ENCODE data around the gene EWSR1.
"Not testable (repeated sequence)": the region's sequence is repeated elsewhere in the genome, so short reads cannot be mapped to it uniquely, and the experiment has no call there.

EWSR1 gene

DNA sequence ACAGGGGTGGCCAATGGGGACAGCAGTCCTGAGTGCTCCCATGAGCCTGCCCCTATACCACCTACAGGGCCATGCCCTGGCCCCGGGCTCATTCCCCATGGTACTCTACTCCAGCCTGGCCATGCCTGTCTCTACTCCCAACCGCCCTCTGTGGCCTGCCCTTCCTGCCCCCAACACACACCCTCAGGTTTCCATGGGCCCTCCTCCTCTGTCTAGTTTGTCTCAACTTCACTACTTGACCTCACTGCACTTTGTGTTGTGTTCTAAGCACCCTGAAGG is 73.7 kb downstream of the EWSR1 start:
- TF ChIP-seq, protein P1, sequence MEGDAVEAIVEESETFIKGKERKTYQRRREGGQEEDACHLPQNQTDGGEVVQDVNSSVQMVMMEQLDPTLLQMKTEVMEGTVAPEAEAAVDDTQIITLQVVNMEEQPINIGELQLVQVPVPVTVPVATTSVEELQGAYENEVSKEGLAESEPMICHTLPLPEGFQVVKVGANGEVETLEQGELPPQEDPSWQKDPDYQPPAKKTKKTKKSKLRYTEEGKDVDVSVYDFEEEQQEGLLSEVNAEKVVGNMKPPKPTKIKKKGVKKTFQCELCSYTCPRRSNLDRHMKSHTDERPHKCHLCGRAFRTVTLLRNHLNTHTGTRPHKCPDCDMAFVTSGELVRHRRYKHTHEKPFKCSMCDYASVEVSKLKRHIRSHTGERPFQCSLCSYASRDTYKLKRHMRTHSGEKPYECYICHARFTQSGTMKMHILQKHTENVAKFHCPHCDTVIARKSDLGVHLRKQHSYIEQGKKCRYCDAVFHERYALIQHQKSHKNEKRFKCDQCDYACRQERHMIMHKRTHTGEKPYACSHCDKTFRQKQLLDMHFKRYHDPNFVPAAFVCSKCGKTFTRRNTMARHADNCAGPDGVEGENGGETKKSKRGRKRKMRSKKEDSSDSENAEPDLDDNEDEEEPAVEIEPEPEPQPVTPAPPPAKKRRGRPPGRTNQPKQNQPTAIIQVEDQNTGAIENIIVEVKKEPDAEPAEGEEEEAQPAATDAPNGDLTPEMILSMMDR (IDR thresholded peaks at IDR 0.05; ENCODE audit: extremely low read depth, insufficient read depth, missing control alignments): no peak
- DNase-seq (ENCODE audit: low spot score): no peak
- in situ Hi-C loops (cut with MboI; ENCODE audit: low pct_unique_long_range_greater_than_20kb, low sequenced_read_pairs, unreplicated experiment): no loop called here

DNA sequence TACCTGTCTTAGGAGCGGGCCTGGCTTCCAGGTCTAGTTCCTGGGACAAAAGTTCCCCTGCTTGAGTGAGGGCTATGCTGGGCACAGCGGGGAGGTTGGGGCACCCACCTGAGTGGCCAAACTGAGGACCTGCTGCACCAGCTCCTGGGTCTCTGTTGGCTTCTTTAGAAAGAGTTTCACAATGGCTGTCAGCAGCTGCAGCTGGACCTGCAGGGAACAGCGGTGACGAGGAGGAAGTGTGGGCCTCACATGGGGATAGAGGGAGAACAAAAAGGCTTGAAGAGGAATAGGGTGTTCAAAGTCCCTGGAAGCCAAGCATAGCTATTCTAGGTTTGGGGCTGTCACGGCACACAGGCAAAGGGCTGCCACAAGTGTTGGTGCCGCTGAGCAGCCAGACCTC is 74.1 kb downstream of the EWSR1 start:
- TF ChIP-seq, protein P1 (IDR thresholded peaks at IDR 0.05; ENCODE audit: extremely low read depth, insufficient read depth, missing control alignments): no peak
- DNase-seq (ENCODE audit: low spot score): no peak
- in situ Hi-C loops (cut with MboI; ENCODE audit: low pct_unique_long_range_greater_than_20kb, low sequenced_read_pairs, unreplicated experiment): no loop called here

DNA sequence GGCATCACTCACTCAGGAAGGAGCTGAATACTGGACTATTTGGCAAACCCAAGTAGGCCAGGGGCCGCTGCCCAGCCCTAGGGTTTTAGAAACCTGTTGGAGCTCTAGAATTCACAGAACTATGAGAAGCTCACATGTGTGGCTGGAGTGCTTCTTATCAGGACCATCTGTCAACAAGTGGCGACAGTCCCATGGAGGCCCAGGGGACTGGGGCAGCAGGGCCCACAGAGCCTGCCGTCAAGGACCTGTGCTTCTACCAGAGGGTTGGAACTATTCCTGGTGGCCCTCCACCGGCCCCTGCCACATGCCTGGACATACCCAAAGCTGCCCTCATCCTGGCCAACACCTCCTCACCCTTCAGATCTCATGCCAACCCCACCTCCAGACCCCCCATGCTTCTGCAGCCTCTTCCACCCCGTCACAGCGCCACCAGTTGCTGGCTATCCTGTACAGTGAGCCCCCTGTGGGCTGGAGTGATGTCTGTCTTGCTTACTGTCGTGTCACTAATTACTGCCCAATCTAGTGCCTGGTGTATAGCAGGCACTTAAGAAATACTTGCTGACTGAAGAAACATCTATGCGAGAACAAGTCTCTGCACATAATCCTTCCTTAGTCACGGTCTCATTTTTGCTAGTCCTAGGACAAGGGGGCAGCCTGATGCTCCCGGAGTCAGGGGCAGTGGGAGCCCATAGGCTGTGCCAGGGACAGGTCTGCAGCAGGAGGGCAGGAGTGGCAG is 74.7 kb downstream of the EWSR1 start:
- no peak for DNase-seq (ENCODE audit: low spot score)
- in situ Hi-C loops (cut with MboI; ENCODE audit: low pct_unique_long_range_greater_than_20kb, low sequenced_read_pairs, unreplicated experiment): no loop called here
- TF ChIP-seq, protein P1 (IDR thresholded peaks at IDR 0.05; ENCODE audit: extremely low read depth, insufficient read depth, missing control alignments): no peak

DNA sequence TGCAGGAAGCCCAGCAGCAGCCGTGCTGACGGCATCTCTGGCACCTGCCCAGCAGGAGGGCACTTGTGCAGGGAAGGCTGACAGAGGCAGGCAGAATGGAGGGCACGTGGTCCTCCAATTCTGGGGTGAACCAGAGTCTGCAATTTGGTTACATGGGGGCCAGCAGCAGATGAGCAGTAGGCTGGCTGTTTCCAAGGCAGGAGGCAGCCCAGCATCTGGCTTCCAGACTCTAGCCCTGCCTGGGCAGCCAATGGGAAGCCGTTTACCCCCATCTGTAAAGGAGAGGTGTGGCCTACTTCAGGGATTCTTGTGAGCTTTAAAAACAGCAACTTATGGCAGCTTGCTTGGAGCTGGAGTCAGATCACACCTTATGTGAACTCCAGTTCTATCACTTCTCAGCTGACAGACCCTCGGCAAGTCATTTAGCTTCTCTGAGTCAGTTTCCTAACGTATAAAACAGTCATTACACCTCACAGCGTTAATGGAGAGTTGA is 75.3 kb downstream of the EWSR1 start:
- DNase-seq (ENCODE audit: low spot score): no peak
- in situ Hi-C loops (cut with MboI; ENCODE audit: low pct_unique_long_range_greater_than_20kb, low sequenced_read_pairs, unreplicated experiment): no loop called here
- TF ChIP-seq, protein P1 (IDR thresholded peaks at IDR 0.05; ENCODE audit: extremely low read depth, insufficient read depth, missing control alignments): no peak

DNA sequence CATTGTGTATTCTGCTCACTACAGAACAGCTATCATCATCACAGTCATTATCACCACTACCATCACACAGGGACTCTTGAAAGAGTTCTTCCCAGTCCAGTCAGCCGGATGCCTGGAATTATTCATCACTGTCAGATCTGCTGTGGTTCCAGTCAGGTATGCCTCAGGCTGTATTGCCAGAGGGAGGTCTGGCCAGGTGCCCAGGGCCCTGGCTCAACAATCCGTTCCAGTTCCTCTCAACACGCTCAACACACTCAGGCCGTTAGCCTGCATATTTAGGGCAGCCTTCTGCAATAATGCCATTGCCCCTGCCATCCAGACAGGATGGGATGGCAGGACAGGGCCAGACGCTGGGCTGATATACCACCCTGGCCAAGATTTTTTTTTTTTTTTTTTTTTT is 76.1 kb downstream of the EWSR1 start:
- in situ Hi-C loops (cut with MboI; ENCODE audit: low pct_unique_long_range_greater_than_20kb, low sequenced_read_pairs, unreplicated experiment): no loop called here
- TF ChIP-seq, protein P1 (IDR thresholded peaks at IDR 0.05; ENCODE audit: extremely low read depth, insufficient read depth, missing control alignments): no peak
- DNase-seq (ENCODE audit: low spot score): no peak

DNA sequence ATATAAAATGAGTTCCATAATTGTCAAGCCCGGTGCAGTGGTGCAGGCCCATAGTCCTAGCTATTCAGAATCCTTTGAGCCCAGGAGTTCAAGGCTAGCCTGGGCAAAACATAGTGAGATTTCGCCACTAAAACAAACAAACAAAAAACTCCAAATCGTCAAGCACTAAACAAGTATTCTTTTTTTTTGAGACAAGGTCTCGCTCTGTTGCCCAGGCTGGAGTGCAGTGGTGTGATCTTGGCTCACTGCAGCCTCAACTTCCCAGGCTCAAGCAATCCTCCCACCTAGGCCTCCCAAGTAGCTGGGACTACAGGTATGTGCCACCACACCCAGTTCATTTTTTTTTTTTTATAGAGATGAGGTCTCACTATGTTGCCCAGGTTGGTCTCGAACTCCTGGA is 76.8 kb downstream of the EWSR1 start:
- DNase-seq (ENCODE audit: low spot score); in situ Hi-C loops (cut with MboI; ENCODE audit: low pct_unique_long_range_greater_than_20kb, low sequenced_read_pairs, unreplicated experiment): not testable (repeated sequence)

DNA sequence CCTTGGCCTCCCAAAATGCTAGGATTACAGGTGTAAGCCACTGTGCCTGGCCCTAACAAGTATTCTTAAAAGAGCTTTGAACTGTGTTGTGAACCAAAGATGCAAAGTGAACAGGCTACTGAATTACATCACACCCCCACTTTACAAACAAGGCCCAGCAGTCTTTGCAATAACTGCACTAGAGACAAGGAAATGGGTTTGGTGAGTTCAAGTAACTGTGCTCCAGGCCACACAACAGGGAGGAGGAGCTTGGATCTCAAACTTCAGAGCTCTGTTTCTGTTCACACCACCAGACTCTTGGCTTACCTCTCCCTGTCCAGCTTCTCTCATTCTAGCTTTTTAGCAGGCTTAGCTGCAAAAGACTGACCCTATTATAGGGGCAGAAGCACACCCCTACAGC is 77.9 kb downstream of the EWSR1 start:
- DNase-seq (ENCODE audit: low spot score): no peak
- TF ChIP-seq, protein P1 (IDR thresholded peaks at IDR 0.05; ENCODE audit: extremely low read depth, insufficient read depth, missing control alignments): no peak
- in situ Hi-C loops (cut with MboI; ENCODE audit: low pct_unique_long_range_greater_than_20kb, low sequenced_read_pairs, unreplicated experiment): no loop called here

Measured in GM13977 (cell line).